Sigmoid colon (tissue), 7 donors: ENCODE data around the gene NUDT3. TPM values are rescaled to one million over a fixed set of nuclear protein-coding genes. Genes with fewer than 3 reads are reported as not detected.

Experiments used
- DNase-seq: peaks from one replicate; pipeline ENCODE4 v3.0.0-alpha.2; 2019
- H3K27ac ChIP-seq, 4 donors: fragments of 200-600 bp; sonication (generic); one replicate each; pipeline ENCODE4 v1.5.1; 2016 to 2019; ENCODE audit warnings: mild to moderate bottlenecking in 1 of 4
- H3K27me3 ChIP-seq, 3 donors: fragments of 200-600 bp; sonication (generic); one replicate each; pipeline ENCODE4 v1.5.1; 2019; ENCODE audit warnings: mild to moderate bottlenecking in 1 of 3
- H3K36me3 ChIP-seq, 4 donors: fragments of 200-600 bp; sonication (generic); one replicate each; pipeline ENCODE4 v1.5.1; 2016 to 2019
- H3K4me1 ChIP-seq, 4 donors: fragments of 200-600 bp; sonication (generic); one replicate each; pipeline ENCODE4 v1.5.1; 2017 to 2019
- H3K4me3 ChIP-seq, 4 donors: fragments of 200-600 bp; sonication (generic); one replicate each; pipeline ENCODE4 v1.5.1; 2017 to 2019; ENCODE audit warnings: mild to moderate bottlenecking in 2 of 4, moderate library complexity in 1 of 4
- H3K9me3 ChIP-seq, 4 donors: fragments of 200-600 bp in 3 of 4; sonication (generic) in 3 of 4; one replicate each; pipeline versions ENCODE4 v1.5.1 to v1.6.1; 2013 to 2019
- CTCF ChIP-seq, 4 experiments: fragments of 450-650 bp in 3 of 4; fragments of 200-600 bp in 1 of 4; IDR thresholded peaks; one replicate each; pipeline ENCODE4 v1.5.1; 2016 to 2019; ENCODE audit warnings: antibody characterized with exemption in 4 of 4, mild to moderate bottlenecking in 3 of 4, moderate library complexity in 2 of 4
- EP300 ChIP-seq, 4 donors: sonication (generic); formaldehyde crosslinking; IDR thresholded peaks; one replicate each; pipeline ENCODE4 v1.6.1; 2017; ENCODE audit warnings: antibody characterized with exemption in 4 of 4
- POLR2A ChIP-seq, 2 donors: fragments of 450-650 bp; IDR thresholded peaks; one replicate each; pipeline ENCODE4 v1.6.1; 2016; ENCODE audit warnings: antibody characterized with exemption in 2 of 2, mild to moderate bottlenecking in 2 of 2, moderate library complexity in 2 of 2
- POLR2AphosphoS5 ChIP-seq, 4 donors: sonication (generic); formaldehyde crosslinking; IDR thresholded peaks; one replicate each; pipeline ENCODE4 v1.6.1; 2017; ENCODE audit warnings: antibody characterized with exemption in 4 of 4
- WGBS, 2 donors: extraction: QIAGEN DNeasy Blood & Tissue Kit; methylation state at CpG; one replicate each; pipeline ENCODE4 v1.1.7; 2013; 5-methylcytosine and 5-hydroxymethylcytosine counted together
- intact Hi-C: fragments of 100-400 bp; cut with DNase I; formaldehyde crosslinking; loops from one replicate; pipeline ENCODE4 v1.15.1; 2023
- polyA plus RNA-seq, 3 donors: library from polyadenylated mRNA; stranded (reverse); fragments of 200-250 nt; gene quantifications; one replicate each; pipeline ENCODE4 v1.2.3, GENCODE V29; 2013
- total RNA-seq, 4 donors: library from RNA; depleted of rRNA; stranded (reverse); fragments of >200 nt; gene quantifications; one replicate each; pipeline ENCODE4 v1.1.0, GENCODE V29; 2016
- donor health status: healthy with polysubstance abuse.
- donor health status: Bipolar disorder and iron deficiency.
- donor health status: healthy.

Gene NUDT3
- total and polyA plus RNA-seq, 7 donors, result 6.0 to 45.7 (median 31.4) TPM

GRCh38 chr6:34362909-34363680 is 29.4 kb downstream of the NUDT3 start:
- DNase-seq, result no peak
- TF ChIP-seq POLR2A (IDR thresholded peaks at IDR 0.05) (no peak), POLR2AphosphoS5 (IDR thresholded peaks at IDR 0.05) (no peak), EP300 (IDR thresholded peaks at IDR 0.05) (no peak), CTCF (IDR thresholded peaks at IDR 0.05) (no peak)
- Histone ChIP-seq H3K9me3 (no peaks in the 10 kb centered on the region), H3K27ac (peak overlapping the region in 1 of 4 donors; percentile 15), H3K36me3 (no peaks in the 10 kb centered on the region), H3K27me3 (no peaks in the 10 kb centered on the region), H3K4me1 (peaks cover 0 to 52% (median 34%) of the 10 kb centered on the region in 4 donors), H3K4me3 (no peak overlapping the region)
- intact Hi-C loops, result no loop called here
- 57 to 65% methylated on average over 7 of the region's 7 CpGs for WGBS, 2 donors

DNA sequence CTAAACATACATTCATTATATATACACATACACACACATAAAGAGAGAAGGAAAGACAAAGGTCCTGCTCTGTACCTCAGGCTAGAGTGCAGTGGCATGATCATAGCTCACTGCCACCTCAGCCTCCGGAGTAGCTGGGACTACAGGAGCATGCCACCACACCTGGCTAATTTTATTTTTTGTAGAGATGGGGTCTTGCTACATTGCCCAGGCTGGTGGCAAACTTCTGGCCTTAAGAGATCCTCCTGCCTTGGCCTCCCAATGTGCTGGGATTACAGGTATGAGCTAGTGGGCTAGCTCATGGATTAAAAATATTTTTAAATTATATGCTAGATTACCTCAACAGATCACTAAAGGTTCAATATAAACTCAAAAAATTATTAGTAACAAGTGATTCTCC is 30.3 kb downstream of the NUDT3 start:
- Histone ChIP-seq H3K4me3 (no peak overlapping the region), H3K9me3 (no peaks in the 10 kb centered on the region), H3K36me3 (no peaks in the 10 kb centered on the region), H3K4me1 (peaks cover 0 to 52% (median 36%) of the 10 kb centered on the region in 4 donors), H3K27ac (no peak overlapping the region), H3K27me3 (no peaks in the 10 kb centered on the region)
- 96 to 99% methylated on average over 1 of the region's 1 CpG for WGBS, 2 donors
- intact Hi-C loops, result no loop called here
- no peak for DNase-seq
- TF ChIP-seq POLR2A (IDR thresholded peaks at IDR 0.05) (no peak), POLR2AphosphoS5 (IDR thresholded peaks at IDR 0.05) (no peak), EP300 (IDR thresholded peaks at IDR 0.05) (no peak), CTCF (IDR thresholded peaks at IDR 0.05) (no peak)

- WGBS, 2 donors, result 91 to 96% methylated on average over 2 of the region's 2 CpGs
Observed at GRCh38 chr6:34360556-34360955, 31.9 kb downstream of the NUDT3 start.

GRCh38 chr6:34359418-34360158 is 32.9 kb downstream of the NUDT3 start:
- 83 to 85% methylated on average over 2 of the region's 2 CpGs for WGBS, 2 donors
- Histone ChIP-seq H3K27ac (no peak overlapping the region), H3K4me3 (no peak overlapping the region), H3K36me3 (no peaks in the 10 kb centered on the region), H3K27me3 (no peaks in the 10 kb centered on the region), H3K4me1 (peaks cover 0 to 43% (median 33%) of the 10 kb centered on the region in 4 donors), H3K9me3 (no peaks in the 10 kb centered on the region)
- intact Hi-C loops, result no loop called here
- no peak for TF ChIP-seq POLR2A (IDR thresholded peaks at IDR 0.05)
- no peak for TF ChIP-seq CTCF (IDR thresholded peaks at IDR 0.05)
- TF ChIP-seq POLR2AphosphoS5 (IDR thresholded peaks at IDR 0.05), result no peak
- TF ChIP-seq EP300 (IDR thresholded peaks at IDR 0.05), result no peak
- DNase-seq, result no peak

More at GRCh38 chr6:34360556-34360955, 31.9 kb downstream of the NUDT3 start:
- no peak overlapping the region for H3K27ac ChIP-seq
- no peak for DNase-seq
- H3K9me3 ChIP-seq, result no peaks in the 10 kb centered on the region
- no peak overlapping the region for H3K4me3 ChIP-seq
- no peaks in the 10 kb centered on the region for H3K27me3 ChIP-seq
- no peaks in the 10 kb centered on the region for H3K36me3 ChIP-seq
- H3K4me1 ChIP-seq, result peaks cover 0 to 49% (median 34%) of the 10 kb centered on the region in 4 donors
- intact Hi-C loops, result no loop called here
- TF ChIP-seq EP300 (IDR thresholded peaks at IDR 0.05), result no peak
- no peak for TF ChIP-seq POLR2AphosphoS5 (IDR thresholded peaks at IDR 0.05)
- no peak for TF ChIP-seq POLR2A (IDR thresholded peaks at IDR 0.05)
- no peak for TF ChIP-seq CTCF (IDR thresholded peaks at IDR 0.05)
